Hippocampal formation (tissue), 2 donors: ENCODE measurements around the gene RRAD.
"Not testable (repeated sequence)": the region's sequence is repeated elsewhere in the genome, so short reads cannot be mapped to it uniquely, and the experiment has no call there.

Source experiments
- DNase-seq, 2 donors: peaks; one replicate each; lab custom pipeline; 2025; lab: John Stamatoyannopoulos, UW

Gene RRAD

DNA sequence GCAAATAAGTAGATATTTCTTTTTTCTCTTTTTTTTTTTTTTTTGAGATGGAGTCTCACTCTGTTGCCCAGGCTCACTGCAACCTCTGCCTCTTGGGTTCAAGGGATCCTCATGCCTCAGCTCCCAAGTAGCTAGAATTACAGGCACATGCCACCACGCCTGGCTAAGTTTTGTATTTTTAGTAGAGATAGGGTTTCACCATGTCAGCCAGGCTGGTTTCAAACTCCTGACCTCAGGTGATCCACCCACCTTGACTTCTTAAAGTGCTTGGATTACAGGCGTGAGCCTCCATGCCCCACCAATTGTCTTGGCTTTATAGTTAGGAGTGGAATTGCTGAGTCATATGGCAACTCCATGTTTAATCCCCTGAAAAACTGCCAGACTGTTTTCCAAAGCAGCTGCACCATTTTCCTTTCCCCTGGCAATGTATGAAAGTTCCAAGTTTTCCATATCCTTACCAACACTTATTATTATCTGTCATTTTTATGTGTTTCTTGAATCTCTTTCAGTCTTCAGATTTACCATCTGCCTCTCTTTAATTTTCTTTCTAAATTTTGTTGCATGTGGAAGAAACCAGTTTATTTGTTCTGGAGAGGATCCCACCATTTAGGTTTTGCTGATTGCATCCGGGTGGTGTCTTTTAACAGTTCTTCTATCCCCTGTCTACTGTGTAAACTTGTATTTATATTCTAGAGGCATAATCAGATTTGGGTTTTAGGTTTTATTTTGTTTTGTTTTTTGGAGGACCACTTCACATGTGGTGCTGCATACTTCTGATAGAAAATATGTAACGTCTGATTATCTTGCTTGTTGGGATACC lies 25.8 kb upstream of the RRAD start:
- DNase-seq, result no peak

DNA sequence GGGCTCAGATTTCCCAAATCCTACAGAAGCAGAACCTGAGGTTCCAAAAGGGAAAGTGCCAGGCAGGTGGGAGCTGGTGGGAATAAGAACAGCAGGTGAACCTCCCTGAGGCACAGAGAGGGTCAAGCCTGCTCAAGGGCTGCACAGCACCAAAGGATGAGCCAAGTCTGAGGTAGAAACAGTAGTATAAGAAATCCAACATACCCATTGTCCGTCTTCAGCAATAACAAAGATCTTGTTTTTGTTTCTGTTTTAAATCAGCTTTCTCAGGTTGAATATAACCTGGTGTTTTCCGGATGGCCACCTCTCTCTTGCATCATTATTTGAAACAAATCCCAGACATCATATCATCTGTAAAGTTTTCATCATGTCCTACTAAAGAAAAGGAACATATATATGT lies 25.1 kb upstream of the RRAD start:
- DNase-seq, result no peak

DNA sequence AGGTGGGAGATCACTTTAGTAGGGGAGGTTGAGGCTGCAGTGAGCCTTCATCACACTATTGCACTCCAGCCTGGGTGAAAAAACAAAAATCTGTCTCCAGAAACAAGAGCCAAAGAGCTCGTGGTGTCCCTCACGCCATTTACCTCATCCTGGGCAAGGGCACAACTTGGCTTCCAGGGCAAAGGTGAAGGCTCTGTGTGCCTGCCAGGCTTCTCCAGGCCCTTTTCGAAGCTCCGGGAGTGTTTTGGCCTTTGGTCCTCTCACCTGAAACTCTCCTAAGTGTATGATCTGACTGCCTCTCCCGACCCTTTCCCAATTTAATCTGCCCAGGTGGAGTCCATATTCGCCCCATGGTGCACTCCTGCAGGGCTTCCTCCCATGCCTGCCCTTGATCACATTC lies 24.1 kb upstream of the RRAD start:
- DNase-seq, result no peak

DNA sequence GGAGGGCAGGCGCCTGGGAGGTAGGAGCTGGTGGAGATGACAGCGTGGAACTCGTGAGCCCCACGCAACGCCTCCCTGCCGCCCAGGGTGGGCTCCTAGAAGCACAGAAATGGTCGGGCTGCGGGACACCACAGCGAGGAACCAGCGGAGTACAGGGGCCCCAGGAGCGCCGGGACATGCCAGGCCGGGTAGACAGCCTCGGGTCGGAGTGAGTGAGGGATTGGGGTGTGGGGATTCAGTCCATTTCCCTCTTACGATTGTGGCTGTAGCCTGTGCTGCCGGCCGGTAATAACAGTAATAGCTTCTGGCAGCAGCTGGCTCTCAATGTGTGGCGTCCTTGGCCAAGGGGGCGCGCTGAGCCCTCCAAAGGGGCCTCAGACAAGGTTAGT lies 23.5 kb upstream of the RRAD start:
- no peak for DNase-seq

DNA sequence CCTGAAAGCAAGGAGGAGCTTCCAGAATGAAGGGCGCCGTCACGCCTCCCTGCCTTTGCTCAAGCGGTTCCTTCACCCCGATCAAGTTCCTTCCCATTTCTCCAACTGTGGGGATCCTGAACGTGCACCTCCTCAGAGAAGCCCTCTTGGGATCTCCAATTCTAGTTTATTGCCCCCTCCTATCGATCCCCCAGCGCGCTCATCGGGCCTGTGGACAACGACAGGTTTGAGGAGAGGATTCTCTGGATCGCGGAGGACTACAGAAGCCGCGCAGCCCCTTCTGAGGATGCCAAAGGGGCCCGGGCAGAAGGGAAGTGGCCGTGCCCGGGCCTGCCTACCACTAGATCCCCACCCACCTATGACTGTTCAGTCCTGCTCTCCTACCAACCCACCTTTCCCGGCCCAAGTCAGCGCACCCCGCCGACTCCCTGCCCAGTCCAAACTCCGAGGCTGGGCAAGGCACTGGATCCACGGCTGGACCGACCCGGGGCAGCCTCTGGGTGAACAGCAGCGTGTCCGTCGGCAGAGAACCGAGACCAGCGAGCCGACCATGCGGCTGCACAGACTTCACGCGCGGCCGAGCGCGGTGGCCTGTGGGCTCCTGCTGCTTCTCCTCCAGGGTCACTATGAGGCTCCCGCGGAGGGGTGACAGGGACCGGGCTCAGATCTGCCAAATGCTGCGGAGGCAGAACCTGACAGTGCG lies 22.9 kb upstream of the RRAD start:
- DNase-seq, result no peak

DNA sequence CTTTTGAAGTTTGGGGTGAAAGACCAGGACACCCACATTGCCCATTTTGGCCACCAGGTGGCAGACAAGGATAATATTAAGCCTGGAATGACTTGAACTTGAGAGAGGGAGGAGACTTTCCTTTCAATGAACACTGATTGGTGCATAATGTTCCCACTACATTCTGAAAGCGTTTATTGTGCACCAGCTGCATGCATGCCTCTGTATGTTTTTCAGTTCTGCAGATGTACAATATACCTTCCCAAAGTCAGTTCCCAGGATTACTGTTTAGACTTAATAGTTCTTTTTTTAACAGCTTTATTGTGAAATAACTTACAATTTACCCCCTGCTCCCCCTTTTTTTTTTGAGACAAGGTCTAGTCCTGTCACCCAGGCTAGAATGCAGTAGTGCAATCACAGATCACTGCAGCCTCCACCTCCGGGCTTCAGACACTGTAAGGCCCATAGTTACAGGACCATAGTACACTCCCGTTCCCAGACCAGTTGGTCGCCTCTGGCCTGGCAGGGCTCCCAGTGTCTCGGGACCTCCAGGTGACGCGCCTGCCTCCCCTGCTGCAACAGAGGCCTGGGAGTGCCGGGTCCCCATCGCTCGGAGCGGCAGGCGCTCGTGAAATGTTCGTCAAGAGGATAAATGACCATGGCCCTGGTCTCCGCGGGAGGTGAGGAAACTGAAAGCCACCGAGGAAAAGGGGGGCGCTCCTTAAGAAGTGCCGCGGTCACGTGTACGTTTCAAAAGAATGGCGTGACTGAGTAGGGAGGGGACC lies 22.1 kb upstream of the RRAD start:
- DNase-seq, result peak; percentile 66 to 89

DNA sequence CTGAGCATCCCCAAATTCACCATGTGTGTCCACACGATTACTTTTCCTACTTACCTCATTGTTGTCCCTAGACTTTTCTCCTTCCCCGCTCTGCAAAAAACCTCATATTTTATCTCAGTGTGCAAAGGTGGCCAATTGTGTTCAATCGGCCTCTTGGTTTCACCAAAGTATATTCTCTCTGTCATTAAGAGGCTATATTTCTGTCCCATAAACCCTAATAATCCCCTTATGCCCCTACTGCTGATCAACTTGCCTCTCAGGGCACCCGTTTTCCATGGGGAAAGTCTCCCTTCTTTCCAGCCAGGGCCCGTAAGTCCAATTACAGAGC lies 21.6 kb upstream of the RRAD start:
- no peak for DNase-seq

DNA sequence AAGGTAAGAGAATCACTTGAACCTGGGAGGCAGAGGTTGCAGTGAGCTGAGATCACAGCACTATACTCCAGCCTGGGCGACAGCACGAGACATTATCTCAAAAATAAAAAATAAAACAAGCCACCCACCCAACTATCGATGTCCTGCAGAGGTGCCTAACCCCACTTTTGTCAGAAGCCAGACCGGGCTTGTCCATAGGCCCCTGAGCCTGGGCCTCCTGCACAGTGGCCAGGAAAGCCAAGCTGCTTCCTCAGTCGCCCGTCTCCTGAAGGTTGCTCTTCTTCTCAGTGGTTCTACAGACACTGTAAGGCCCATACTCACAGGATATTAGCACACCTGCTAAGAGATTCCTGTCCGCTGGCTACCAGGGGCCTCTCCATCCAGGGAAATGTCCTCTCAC lies 21.2 kb upstream of the RRAD start:
- no peak for DNase-seq

DNA sequence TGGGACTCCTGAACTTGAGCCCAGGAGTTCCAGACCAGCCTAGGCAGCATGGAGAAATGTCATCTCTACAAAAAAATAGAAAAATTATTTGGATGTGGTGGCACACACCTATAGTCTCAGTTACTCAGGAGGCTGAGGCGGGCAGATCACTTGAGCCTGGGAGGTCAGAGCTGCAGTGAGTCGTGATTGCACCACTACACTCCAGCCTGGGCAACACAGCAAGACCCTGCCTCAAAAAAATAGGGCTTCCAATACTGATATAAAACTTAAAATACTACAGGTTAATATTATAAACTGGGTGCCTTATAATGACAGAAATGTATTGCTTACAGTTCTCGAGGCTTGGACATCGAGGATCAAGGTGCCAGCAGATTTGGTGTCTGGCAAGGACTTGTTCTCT lies 20.6 kb upstream of the RRAD start:
- no peak for DNase-seq

DNA sequence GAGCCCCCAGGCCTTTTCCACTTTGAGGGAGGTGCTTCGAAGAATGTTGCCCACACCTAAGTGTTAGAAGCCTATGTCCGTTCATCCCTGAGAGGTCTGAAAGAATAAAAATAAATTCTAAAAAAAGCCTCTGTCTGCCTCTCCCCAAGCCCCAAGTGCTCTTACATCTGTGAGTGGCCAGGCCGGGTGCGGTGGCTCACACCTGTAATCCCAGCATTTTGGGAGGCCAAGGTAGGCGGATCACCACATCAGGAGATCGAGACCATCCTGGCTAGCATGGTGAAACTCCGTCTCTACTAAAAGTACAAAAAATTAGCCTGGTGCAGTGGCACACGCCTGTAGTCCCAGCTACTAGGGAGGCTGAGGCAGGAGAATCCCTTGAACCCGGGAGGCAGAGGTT lies 19.6 kb upstream of the RRAD start:
- not testable (repeated sequence) for DNase-seq

DNA sequence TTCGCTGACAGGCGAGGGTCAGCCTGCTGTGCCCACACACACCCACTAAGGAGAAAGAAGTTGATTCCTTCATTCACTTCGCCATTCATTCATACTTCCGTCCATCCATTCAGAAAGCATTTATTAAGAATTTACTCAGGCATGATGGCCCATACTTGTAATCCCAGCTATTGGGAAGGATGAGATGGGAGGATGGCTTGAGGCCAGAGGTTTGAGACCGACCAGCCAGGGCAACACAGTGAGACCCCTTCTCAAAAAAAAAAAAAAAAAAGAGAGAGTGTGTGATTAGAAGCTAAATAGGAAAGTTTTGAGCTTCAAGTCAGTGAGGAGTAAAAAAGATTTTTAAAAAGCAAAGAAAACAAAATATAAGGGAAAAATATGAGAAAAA lies 18.7 kb upstream of the RRAD start:
- no peak for DNase-seq

DNA sequence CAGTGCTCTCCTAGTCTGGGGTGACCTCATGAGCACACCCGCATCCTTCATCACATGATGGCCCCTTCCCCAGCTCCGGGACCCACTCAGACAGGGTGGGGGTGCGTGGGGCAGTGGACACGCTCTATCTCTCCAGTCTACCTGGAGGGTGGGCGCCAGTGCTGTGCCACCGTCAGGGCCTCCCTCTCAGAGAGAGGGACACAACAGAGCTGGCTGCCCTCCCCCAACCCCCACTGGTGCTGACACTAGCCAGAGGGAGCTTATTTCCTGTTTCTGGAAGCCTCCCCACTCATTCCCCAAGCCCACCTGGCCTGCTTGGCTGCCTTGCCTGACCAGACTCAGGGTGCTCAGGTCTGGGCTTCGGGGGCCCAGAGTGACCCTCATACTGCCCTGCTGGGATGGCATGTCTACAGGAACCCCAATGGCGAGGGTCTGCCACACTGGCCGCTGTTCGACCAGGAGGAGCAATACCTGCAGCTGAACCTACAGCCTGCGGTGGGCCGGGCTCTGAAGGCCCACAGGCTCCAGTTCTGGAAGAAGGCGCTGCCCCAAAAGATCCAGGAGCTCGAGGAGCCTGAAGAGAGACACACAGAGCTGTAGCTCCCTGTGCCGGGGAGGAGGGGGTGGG lies 18.2 kb upstream of the RRAD start:
- no peak for DNase-seq

DNA sequence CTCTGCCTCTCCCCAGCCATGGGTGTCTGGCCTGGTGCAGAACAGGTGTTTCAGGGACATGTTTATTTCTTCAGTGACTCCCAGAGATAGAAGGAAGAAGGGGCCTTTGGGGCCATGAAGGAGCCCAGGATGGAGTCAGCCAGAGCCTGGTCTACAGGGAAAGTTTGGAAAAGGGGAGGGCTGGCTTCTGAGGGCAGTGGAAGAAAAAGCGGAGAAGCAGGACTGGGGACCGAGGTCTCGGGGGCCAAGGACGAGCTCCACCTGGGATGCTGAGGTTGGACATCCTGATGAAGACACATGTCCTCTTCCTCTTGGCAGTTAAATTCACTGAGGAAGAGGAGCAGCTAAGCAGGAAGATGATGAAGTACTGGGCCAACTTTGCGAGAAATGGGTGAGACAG lies 17.6 kb upstream of the RRAD start:
- no peak for DNase-seq

DNA sequence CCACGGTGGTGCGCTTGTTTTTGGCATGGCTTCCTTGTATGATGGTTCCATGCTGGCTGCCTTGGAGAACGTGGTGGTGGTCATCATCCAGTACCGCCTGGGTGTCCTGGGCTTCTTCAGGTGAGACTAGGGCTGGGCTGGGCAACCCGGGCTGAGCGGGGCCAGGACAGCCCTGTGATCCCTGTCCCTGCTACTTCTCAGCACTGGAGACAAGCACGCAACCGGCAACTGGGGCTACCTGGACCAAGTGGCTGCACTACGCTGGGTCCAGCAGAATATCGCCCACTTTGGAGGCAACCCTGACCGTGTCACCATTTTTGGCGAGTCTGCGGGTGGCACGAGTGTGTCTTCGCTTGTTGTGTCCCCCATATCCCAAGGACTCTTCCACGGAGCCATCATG lies 14.9 kb upstream of the RRAD start:
- DNase-seq, result no peak

DNA sequence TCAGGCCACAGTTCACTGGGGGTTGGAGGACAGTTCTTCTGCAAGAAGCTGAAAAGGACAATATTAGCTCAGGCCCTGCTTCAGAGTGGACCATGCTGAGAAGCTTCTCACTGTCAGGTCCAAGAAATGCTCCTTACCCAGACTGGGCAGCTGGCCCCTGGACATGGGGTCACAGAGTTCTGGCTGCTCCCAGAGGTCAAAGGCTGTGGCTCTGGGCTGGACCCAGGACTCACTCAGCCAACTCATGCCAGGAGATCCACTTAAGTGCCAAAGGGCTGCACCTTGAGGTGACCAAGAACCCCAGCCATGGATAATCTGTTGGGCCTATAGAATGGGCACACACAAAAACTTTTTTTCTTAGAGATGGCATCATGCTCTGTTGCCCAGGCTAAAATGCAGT lies 14.0 kb upstream of the RRAD start:
- no peak for DNase-seq

DNA sequence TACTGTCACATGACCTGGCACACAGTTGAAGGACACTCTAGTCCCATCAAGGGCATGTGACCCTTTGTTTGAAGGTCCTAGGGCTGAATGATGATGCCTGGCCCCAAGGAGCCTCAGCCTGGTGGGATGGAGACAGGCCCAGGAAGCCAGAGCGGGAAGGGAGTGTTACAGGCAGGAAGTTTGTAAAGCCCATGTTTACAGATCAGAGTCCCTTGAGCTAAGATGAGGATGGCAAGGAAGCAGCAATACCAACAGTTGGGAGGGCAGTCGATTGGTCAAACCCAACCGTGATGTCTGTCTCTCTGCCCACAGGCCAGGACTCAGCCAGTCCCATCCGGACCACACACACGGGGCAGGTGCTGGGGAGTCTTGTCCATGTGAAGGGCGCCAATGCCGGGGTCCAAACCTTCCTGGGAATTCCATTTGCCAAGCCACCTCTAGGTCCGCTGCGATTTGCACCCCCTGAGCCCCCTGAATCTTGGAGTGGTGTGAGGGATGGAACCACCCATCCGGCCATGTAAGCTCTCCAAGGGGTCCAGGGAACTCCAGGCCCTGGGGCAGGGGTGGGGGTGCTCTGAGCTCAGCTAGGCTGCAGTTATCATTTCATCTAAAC lies 12.5 kb upstream of the RRAD start:
- no peak for DNase-seq

DNA sequence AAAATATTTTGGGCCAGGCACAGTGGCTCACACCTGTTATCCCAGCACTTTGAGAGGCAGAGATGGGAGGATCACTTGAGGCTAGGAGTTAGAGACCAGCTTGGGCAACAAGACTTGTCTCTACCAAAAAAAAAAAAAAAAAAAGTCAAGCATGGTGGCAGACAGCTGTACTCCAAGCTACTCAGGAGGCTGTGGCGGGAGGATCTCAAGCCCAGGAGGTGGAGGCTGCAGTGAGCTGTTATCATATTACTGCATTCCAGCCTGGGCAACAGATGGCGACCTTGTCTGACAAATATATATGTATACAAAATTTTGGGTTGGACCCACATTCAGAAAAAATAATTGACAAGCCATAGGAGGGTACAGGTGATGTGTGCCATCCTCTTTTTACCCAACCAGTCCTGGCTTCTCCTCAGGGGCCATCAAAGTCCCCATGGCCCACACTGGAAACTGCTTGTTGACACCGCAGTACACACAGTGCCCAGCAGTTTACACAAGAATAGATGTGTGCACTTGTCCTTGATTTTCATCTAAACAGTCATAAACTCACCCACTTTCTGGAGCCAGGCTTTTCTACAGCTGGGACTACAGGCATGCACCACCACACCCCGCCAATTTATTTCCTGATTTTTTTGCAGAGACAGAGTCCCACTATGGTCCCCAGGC lies 11.7 kb upstream of the RRAD start:
- no peak for DNase-seq

DNA sequence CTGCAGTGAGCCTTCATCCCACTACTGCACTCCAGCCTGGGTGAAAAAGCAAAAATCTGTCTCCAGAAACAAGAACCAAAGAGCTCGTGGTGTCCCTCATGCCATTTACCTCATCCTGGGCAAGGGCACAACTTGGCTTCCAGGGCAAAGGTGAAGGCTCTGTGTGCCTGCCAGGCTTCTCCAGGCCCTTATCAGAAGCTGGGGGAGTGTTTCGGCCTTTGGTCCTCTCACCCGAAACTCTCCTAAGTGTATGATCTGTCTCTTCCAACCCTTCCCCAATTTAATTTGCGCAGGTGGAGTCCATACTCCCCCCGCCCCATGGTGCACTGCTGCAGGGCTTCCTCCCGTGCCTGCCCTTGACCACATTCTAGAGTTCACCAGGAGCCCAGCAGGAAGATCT lies 11.1 kb upstream of the RRAD start:
- DNase-seq, result no peak

DNA sequence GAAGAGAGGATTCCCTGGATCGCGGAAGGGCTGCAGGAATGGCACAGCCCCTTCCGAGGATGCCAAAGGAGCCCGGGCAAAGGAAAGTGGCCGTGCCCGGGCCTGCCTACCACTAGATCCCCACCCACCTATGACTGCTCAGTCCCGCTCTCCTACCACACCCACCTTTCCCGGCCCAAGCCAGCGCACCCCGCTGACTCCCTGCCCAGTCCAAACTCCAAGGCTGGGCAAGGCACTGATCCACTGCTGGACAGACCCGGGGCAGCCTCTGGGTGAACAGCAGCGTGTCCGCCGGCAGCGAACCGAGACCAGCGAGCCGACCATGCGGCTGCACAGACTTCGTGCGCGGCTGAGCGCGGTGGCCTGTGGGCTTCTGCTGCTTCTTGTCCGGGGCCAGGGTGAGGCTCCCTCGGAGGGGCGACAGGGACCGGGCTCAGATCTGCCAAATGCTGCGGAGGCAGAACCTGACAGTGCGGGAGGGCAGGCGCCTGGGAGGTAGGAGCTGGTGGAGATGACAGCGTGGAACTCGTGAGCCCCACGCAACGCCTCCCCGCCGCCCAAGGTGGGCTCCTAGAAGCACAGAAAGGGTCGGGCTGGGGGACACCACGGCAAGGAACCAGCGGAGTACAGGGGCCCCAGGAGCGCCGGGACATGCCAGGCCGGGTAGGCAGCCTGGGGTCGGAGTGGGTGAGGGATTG lies 10.1 kb upstream of the RRAD start, which contains the start of gene CES2:
Gene CES2 (plus strand): TSS at position 203 of the 698 bp plus-strand sequence. CDS start 120 bp downstream, at position 323.
- no peak for DNase-seq

DNA sequence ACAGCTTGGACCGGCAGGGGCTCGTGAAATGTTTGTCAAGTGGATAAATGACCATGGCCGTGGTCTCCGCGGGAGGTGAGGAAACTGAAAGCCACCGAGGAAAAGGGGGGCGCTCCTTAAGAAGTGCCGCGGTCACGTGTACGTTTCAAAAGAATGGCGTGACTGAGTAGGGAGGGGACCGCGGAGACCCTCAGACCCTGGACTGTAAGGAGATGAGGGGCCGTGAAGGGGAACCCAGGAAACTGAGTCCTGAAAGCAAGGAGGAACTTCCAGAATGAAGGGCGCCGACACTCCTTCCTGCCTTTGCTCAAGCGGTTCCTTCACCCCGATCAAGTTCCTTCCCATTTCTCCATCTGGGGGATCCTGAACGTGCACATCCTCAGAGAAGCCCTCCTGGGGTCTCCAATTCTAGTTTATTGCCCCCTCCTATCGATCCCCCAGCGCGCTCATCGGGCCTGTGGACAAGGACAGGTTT lies 9.5 kb upstream of the RRAD start:
- DNase-seq, result not testable (repeated sequence)
